Adrenal gland (tissue), 5 donors: ENCODE data around the gene KCTD13.

Source experiments
- POLR2A ChIP-seq, 2 donors: fragments of 450-650 bp; IDR thresholded peaks; one replicate each; pipeline ENCODE4 v1.6.1; 2017; ENCODE audit warnings: antibody characterized with exemption in 2 of 2, mild to moderate bottlenecking in 2 of 2, moderate library complexity in 1 of 2
- TF ChIP-seq, protein P1 (sequence below), 6 experiments: fragments of 450-650 bp in 4 of 6; fragments of 200-600 bp in 2 of 6; sonication (generic) in 1 of 6; IDR thresholded peaks; 1 replicate in 5 of 6; 2 replicates in 1 of 6; pipeline versions ENCODE4 v1.5.1 to v1.8.0; 2016 to 2021; ENCODE audit warnings: antibody characterized with exemption in 6 of 6, mild to moderate bottlenecking in 2 of 6, moderate library complexity in 1 of 6
- donor health status: DM: no; HTN: no; CAD: no.

DNA sequence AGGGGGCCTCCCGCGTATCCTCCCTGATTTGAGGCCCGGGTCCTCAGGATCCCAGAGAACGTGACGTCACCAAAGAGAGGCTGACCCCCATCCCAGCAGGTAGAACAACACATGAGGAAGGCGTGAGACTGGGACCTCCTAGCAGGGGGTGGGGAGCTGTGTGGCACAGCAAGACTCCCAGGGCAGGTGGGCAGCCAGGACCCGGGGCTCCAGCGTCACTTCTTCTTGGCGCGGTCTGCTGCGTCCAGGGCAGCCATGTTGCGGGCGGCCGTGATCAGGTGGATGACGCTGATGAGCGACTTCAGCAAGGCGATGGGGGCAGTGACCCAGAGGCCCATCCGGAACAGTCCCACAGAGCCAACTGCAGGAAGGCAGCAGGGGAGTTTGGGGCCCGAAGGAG lies 67.1 kb downstream of the KCTD13 start:
- TF ChIP-seq, protein P1, sequence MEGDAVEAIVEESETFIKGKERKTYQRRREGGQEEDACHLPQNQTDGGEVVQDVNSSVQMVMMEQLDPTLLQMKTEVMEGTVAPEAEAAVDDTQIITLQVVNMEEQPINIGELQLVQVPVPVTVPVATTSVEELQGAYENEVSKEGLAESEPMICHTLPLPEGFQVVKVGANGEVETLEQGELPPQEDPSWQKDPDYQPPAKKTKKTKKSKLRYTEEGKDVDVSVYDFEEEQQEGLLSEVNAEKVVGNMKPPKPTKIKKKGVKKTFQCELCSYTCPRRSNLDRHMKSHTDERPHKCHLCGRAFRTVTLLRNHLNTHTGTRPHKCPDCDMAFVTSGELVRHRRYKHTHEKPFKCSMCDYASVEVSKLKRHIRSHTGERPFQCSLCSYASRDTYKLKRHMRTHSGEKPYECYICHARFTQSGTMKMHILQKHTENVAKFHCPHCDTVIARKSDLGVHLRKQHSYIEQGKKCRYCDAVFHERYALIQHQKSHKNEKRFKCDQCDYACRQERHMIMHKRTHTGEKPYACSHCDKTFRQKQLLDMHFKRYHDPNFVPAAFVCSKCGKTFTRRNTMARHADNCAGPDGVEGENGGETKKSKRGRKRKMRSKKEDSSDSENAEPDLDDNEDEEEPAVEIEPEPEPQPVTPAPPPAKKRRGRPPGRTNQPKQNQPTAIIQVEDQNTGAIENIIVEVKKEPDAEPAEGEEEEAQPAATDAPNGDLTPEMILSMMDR (IDR thresholded peaks at IDR 0.05): no peak
- no peak for TF ChIP-seq POLR2A (IDR thresholded peaks at IDR 0.05)
